ENCODE results near the gene DSCAM.

Gene DSCAM

GRCh38 chr21:40057331-40057730 is 789.6 kb downstream of the DSCAM start:
- TF ChIP-seq CTCF (IDR thresholded peaks at IDR 0.05; ENCODE audit: low read length, missing control alignments), result no peak
- H3K4me3 ChIP-seq (replicated peaks; ENCODE audit: low read depth, low read length), result no peak overlapping the region
- DNase-seq (ENCODE audit: low read depth), result no peak

- H3K4me3 ChIP-seq (replicated peaks; ENCODE audit: low read depth, low read length), result no peak overlapping the region
- no peak for DNase-seq (ENCODE audit: low read depth)
- no peak for TF ChIP-seq CTCF (IDR thresholded peaks at IDR 0.05; ENCODE audit: low read length, missing control alignments)
Measured at GRCh38 chr21:40056031-40056430, 790.9 kb downstream of the DSCAM start.

- no peak for DNase-seq (ENCODE audit: low read depth)
- no peak for TF ChIP-seq CTCF (IDR thresholded peaks at IDR 0.05; ENCODE audit: low read length, missing control alignments)
- no peak overlapping the region for H3K4me3 ChIP-seq (replicated peaks; ENCODE audit: low read depth, low read length)
Measured at GRCh38 chr21:40054403-40054802, 792.6 kb downstream of the DSCAM start.

GRCh38 chr21:40053007-40053406 is 794.0 kb downstream of the DSCAM start:
- DNase-seq (ENCODE audit: low read depth), result no peak
- no peak for TF ChIP-seq CTCF (IDR thresholded peaks at IDR 0.05; ENCODE audit: low read length, missing control alignments)
- no peak overlapping the region for H3K4me3 ChIP-seq (replicated peaks; ENCODE audit: low read depth, low read length)

GRCh38 chr21:40052276-40052675 is 794.7 kb downstream of the DSCAM start:
- H3K4me3 ChIP-seq (replicated peaks; ENCODE audit: low read depth, low read length), result no peak overlapping the region
- no peak for TF ChIP-seq CTCF (IDR thresholded peaks at IDR 0.05; ENCODE audit: low read length, missing control alignments)
- DNase-seq (ENCODE audit: low read depth), result no peak

GRCh38 chr21:40051801-40052200 is 795.2 kb downstream of the DSCAM start:
- no peak for DNase-seq (ENCODE audit: low read depth)
- no peak for TF ChIP-seq CTCF (IDR thresholded peaks at IDR 0.05; ENCODE audit: low read length, missing control alignments)
- no peak overlapping the region for H3K4me3 ChIP-seq (replicated peaks; ENCODE audit: low read depth, low read length)

GRCh38 chr21:40049931-40050290 is 797.0 kb downstream of the DSCAM start:
- no peak overlapping the region for H3K4me3 ChIP-seq (replicated peaks; ENCODE audit: low read depth, low read length)
- no peak for DNase-seq (ENCODE audit: low read depth)
- no peak for TF ChIP-seq CTCF (IDR thresholded peaks at IDR 0.05; ENCODE audit: low read length, missing control alignments)
